HCT116 (cell line): ENCODE results near the gene WASF2. TPM values are rescaled to one million over a fixed set of nuclear protein-coding genes. Genes with fewer than 3 reads are reported as not detected.

Experiments used
- ATAC-seq: fragments of 200-7000 bp; cut with Tn5 transposase; 2 replicates; pipeline ENCODE4 v1.9.1; 2020; ENCODE audit warnings: mild to moderate bottlenecking, moderate library complexity
- BruUV-seq: library from RNA; stranded (reverse); fragments of 400-500 nt; replicated peaks from 2 replicates; lab custom pipeline; 2021; lab: Mats Ljungman, UMichigan
- CTCF ChIA-PET: fragments of 300-600 bp; sonication (Branson Sonifier 250); formaldehyde crosslinking; loops from one replicate; lab custom pipeline; 2021; ENCODE audit warnings: antibody characterized with exemption; lab: Charles Lee
- POLR2A ChIA-PET: fragments of 300-600, 350-600 bp; sonication (Branson Sonifier 250); formaldehyde crosslinking; loops from one replicate; lab custom pipeline; 2021; ENCODE audit warnings: antibody characterized with exemption; lab: Charles Lee
- RAD21 ChIA-PET, 2 experiments: fragments of 300-600 bp; sonication (Branson Sonifier 250); formaldehyde crosslinking; loops; one replicate each; lab custom pipeline; 2023; ENCODE audit warnings: low total read pairs in 2 of 2; ENCODE audit not compliant: uncharacterized antibody in 2 of 2, unreplicated experiment in 2 of 2, low non-redundant PET in 1 of 2; lab: Charles Lee
- DNase-seq: peaks from one replicate; pipeline ENCODE4 v3.0.0-alpha.2; 2010; ENCODE audit warnings: low read depth, low spot score
- H2AFZ ChIP-seq: fragments of 200-600 bp; shearing (Covaris generic), sonication (generic); 2 replicates; pipeline ENCODE4 v1.6.1; 2017; ENCODE audit warnings: low read depth, mixed run types, mixed read lengths, antibody characterized with exemption, low read length; ENCODE audit not compliant: poor library complexity, severe bottlenecking
- H3K27ac ChIP-seq: 2 replicates; pipeline ENCODE4 v1.5.1; 2012; ENCODE audit warnings: low read depth, low read length
- H3K27me3 ChIP-seq: fragments of 200-600 bp; sonication (generic); 2 replicates; pipeline ENCODE4 v1.6.1; 2016; ENCODE audit warnings: mixed run types, low read length, mixed read lengths; ENCODE audit not compliant: insufficient read depth
- H3K36me3 ChIP-seq, 2 experiments: fragments of 200-500 bp in 1 of 2; fragments of 200-600 bp in 1 of 2; sonication (Bioruptor generic) in 1 of 2; sonication (generic) in 1 of 2; 2 replicates each; pipeline versions ENCODE4 v1.5.1 to v1.6.1; 2014 to 2016; ENCODE audit warnings: low read length in 2 of 2, inconsistent platforms in 1 of 2, mixed read lengths in 1 of 2, mixed run types in 1 of 2; ENCODE audit not compliant: insufficient read depth in 2 of 2, control insufficient read depth in 1 of 2
- H3K4me1 ChIP-seq, 2 experiments: fragments of 200-600 bp in 1 of 2; sonication (generic) in 1 of 2; 2 replicates each; pipeline versions ENCODE4 v1.5.1 to v1.6.1; 2012 to 2017; ENCODE audit warnings: low read length in 2 of 2, inconsistent platforms in 1 of 2, mild to moderate bottlenecking in 1 of 2, mixed read lengths in 1 of 2, mixed run types in 1 of 2, moderate library complexity in 1 of 2; ENCODE audit not compliant: insufficient read depth in 2 of 2, control insufficient read depth in 1 of 2
- H3K4me2 ChIP-seq: fragments of 200-600 bp; sonication (generic); 2 replicates; pipeline ENCODE4 v1.6.1; 2017; ENCODE audit warnings: mixed run types, low read length, mixed read lengths
- H3K4me3 ChIP-seq, 2 experiments: fragments of 200-600 bp in 1 of 2; sonication (generic) in 1 of 2; replicated peaks in 1 of 2; 2 replicates each; pipeline ENCODE4 v1.5.1; 2011 to 2016; ENCODE audit warnings: low read length in 2 of 2, control low read depth in 1 of 2, low read depth in 1 of 2, mild to moderate bottlenecking in 1 of 2, mixed read lengths in 1 of 2, mixed run types in 1 of 2
- H3K79me2 ChIP-seq: fragments of 200-600 bp; sonication (generic); 2 replicates; pipeline ENCODE4 v1.6.1; 2017; ENCODE audit warnings: mild to moderate bottlenecking, mixed run types, low read length, moderate library complexity, mixed read lengths; ENCODE audit not compliant: insufficient read depth
- H3K9ac ChIP-seq: fragments of 200-600 bp; sonication (generic); 2 replicates; pipeline ENCODE4 v1.6.1; 2016; ENCODE audit warnings: low read length, mixed read lengths
- H3K9me2 ChIP-seq: fragments of 200-600 bp; sonication (generic), shearing (Covaris generic); 2 replicates; pipeline ENCODE4 v1.6.1; 2017; ENCODE audit warnings: mixed run types, mild to moderate bottlenecking, moderate library complexity; ENCODE audit not compliant: insufficient read depth
- H3K9me3 ChIP-seq, 2 experiments: fragments of 200-500 bp in 1 of 2; fragments of 200-600 bp in 1 of 2; sonication (Bioruptor generic) in 1 of 2; sonication (generic) in 1 of 2; 2 replicates each; pipeline ENCODE4 v1.6.1; 2014 to 2017; ENCODE audit warnings: low read length in 2 of 2, mixed read lengths in 2 of 2, inconsistent platforms in 1 of 2, low read depth in 1 of 2, mild to moderate bottlenecking in 1 of 2, mixed run types in 1 of 2, moderate library complexity in 1 of 2; ENCODE audit not compliant: control insufficient read depth in 1 of 2, insufficient read depth in 1 of 2
- H4K20me1 ChIP-seq: fragments of 200-600 bp; sonication (generic), shearing (Covaris generic); 2 replicates; pipeline ENCODE4 v1.6.1; 2017; ENCODE audit warnings: mixed run types, mild to moderate bottlenecking, moderate library complexity; ENCODE audit not compliant: insufficient read depth
- CBX3 ChIP-seq: IDR thresholded peaks from 2 replicates; pipeline ENCODE4 v1.6.1; 2012; ENCODE audit warnings: low read depth
- EGR1 ChIP-seq: IDR thresholded peaks from 2 replicates; pipeline ENCODE4 v1.6.1; 2012; ENCODE audit warnings: low read depth
- ELF1 ChIP-seq: IDR thresholded peaks from 2 replicates; pipeline ENCODE4 v1.6.1; 2012; ENCODE audit warnings: low read depth, borderline replicate concordance
- EZH2 ChIP-seq: fragments of 200-600 bp; sonication (generic); IDR thresholded peaks from 2 replicates; pipeline ENCODE4 v1.6.1; 2017; ENCODE audit warnings: antibody characterized with exemption, mixed run types
- EZH2phosphoT487 ChIP-seq: fragments of 200-600 bp; IDR thresholded peaks from 2 replicates; pipeline ENCODE4 v1.6.1; 2018; ENCODE audit warnings: antibody characterized with exemption, borderline replicate concordance
- FOSL1 ChIP-seq: IDR thresholded peaks from 2 replicates; pipeline ENCODE4 v1.6.1; 2012; ENCODE audit warnings: low read depth
- JUND ChIP-seq: IDR thresholded peaks from 2 replicates; pipeline ENCODE4 v1.6.1; 2012
- POLR2A ChIP-seq: IDR thresholded peaks from 2 replicates; pipeline ENCODE4 v1.7.0; 2011; ENCODE audit warnings: borderline replicate concordance; ENCODE audit not compliant: insufficient read depth, insufficient read length; ENCODE audit errors: extremely low read depth
- POLR2AphosphoS5 ChIP-seq: IDR thresholded peaks from 2 replicates; pipeline ENCODE4 v1.6.1; 2011; ENCODE audit warnings: mild to moderate bottlenecking, low read depth, low read length, moderate library complexity
- SP1 ChIP-seq: IDR thresholded peaks from 2 replicates; pipeline ENCODE4 v1.6.1; 2012; ENCODE audit warnings: low read depth
- SRF ChIP-seq: IDR thresholded peaks from 2 replicates; pipeline ENCODE4 v1.6.1; 2012; ENCODE audit warnings: low read depth
- TCF7L2 ChIP-seq: IDR thresholded peaks from 2 replicates; pipeline ENCODE4 v1.7.0; 2011; ENCODE audit warnings: borderline replicate concordance, inconsistent platforms; ENCODE audit not compliant: insufficient read depth, insufficient read length; ENCODE audit errors: extremely low read depth
- YY1 ChIP-seq: IDR thresholded peaks from 2 replicates; pipeline ENCODE4 v1.6.1; 2011; ENCODE audit warnings: low read length, low read depth, moderate library complexity, mild to moderate bottlenecking; ENCODE audit not compliant: insufficient replicate concordance; ENCODE audit errors: extremely low read depth
- ZFX ChIP-seq: fragments of 450-650 bp; IDR thresholded peaks from 2 replicates; pipeline ENCODE4 v1.6.1; 2017
- intact Hi-C: fragments of 100-400 bp; cut with micrococcal nuclease; formaldehyde crosslinking; loops from 2 replicates; pipeline ENCODE4 v1.10.0; 2022
- total RNA-seq: library from RNA; stranded (reverse); gene quantifications from one replicate; pipeline ENCODE4 v1.2.1, GENCODE V29; 2021; ENCODE audit not compliant: unreplicated experiment
- TF ChIP-seq, protein P1 (sequence below): IDR thresholded peaks from 2 replicates; pipeline ENCODE4 v1.6.1; 2012
- TF ChIP-seq, protein P2 (sequence below), 3 experiments: fragments of 200-600 bp in 1 of 3; sonication (generic) in 1 of 3; IDR thresholded peaks in 2 of 3; conservative IDR thresholded peaks in 1 of 3; 2 replicates each; pipeline ENCODE4 v1.5.1; 2012 to 2017; ENCODE audit warnings: low read depth in 2 of 3, low read length in 2 of 3, antibody characterized with exemption in 1 of 3, borderline replicate concordance in 1 of 3, control low read depth in 1 of 3, mild to moderate bottlenecking in 1 of 3, mixed read lengths in 1 of 3, mixed run types in 1 of 3, moderate library complexity in 1 of 3; ENCODE audit not compliant: insufficient read depth in 1 of 3
- TF ChIP-seq, protein P3 (sequence below): IDR thresholded peaks from 2 replicates; pipeline ENCODE4 v1.6.1; 2012

WASF2 gene
- total RNA-seq, 1 experiment from 2014 or later, result 111 TPM

DNA sequence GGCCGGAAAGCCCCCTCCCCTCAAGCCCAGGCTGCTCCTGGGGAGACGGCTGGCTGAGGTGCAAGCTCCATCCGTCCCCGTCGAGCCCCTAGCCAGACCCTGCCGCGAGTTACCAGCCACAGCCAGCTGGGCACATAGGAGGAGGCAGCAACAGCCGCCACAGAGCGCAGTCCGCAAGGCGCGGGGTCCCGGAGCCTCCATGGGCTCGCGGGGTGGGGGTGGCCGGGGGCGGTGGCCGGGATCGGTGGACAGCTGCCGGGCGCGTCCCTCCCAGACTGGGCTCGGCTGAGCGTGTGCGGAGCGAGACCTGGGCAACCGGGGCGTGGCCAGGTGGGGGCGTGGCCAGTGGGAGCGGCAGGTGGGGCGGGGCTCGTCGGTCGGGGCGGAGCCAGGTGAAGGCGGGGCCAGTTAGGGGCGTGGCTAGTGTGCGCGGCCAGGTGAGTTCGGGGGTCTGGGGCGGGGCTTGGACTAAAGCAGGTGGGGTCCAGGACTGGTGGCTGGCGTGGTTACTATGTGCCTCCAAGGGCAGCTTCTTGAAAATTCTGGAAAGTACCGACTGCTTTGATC is 106.8 kb downstream of the WASF2 start, which contains the start of gene CD164L2:
TSS of gene CD164L2 (minus strand) at position 295 of the 567 bp plus-strand sequence. CDS start at position 201, 94 bp downstream.
- BruUV-seq, result no TSS peak
- H4K20me1 ChIP-seq, result no peaks in the 10 kb centered on the region
- H3K27ac ChIP-seq, result peak within 1 kb of the TSS; percentile 56; the same call in 1 of the 2 replicates
- no peaks in the 10 kb centered on the region for H3K36me3 ChIP-seq
- H3K9ac ChIP-seq, result peak within 1 kb of the TSS; percentile 69
- ChIA-PET POLR2A (interaction anchor here (0.9 to 3.9 kb wide), 5 partner anchors 8 to 83 kb away, joined by 3 to 26 read pairs (median 6); partner anchors contain the start of gene MAP3K6), RAD21 (interaction anchor here in 1 of 2 experiments (1.1 kb wide), 1 partner anchor 8 kb away, joined by 4 read pairs; no protein-coding TSS in a partner anchor), CTCF (interaction anchor here (1.0 to 3.4 kb wide), 4 partner anchors 8 to 16 kb away, joined by 3 to 10 read pairs (median 5); partner anchors contain the start of gene MAP3K6)
- H3K4me1 ChIP-seq, result peaks cover 11 to 60% of the 10 kb centered on the region in 2 experiments
- ATAC-seq, result peak; percentile 95
- intact Hi-C loops, result no loop called here
- H2AFZ ChIP-seq, result no peak within 1 kb of the TSS
- no peaks in the 10 kb centered on the region for H3K9me3 ChIP-seq
- no peaks in the 10 kb centered on the region for H3K9me2 ChIP-seq
- H3K79me2 ChIP-seq, result no peaks in the 10 kb centered on the region
- peak within 1 kb of the TSS; percentile 60 to 67 for H3K4me3 ChIP-seq
- no peak for DNase-seq
- no peaks in the 10 kb centered on the region for H3K27me3 ChIP-seq
- no peak for TF ChIP-seq SP1
- TF ChIP-seq ZFX, result peak; percentile 30; the same call in 1 of the 2 replicates
- TF ChIP-seq POLR2AphosphoS5, result peak; percentile 80
- TF ChIP-seq CBX3, result no peak
- peak within 1 kb of the TSS; percentile 98 for H3K4me2 ChIP-seq

DNA sequence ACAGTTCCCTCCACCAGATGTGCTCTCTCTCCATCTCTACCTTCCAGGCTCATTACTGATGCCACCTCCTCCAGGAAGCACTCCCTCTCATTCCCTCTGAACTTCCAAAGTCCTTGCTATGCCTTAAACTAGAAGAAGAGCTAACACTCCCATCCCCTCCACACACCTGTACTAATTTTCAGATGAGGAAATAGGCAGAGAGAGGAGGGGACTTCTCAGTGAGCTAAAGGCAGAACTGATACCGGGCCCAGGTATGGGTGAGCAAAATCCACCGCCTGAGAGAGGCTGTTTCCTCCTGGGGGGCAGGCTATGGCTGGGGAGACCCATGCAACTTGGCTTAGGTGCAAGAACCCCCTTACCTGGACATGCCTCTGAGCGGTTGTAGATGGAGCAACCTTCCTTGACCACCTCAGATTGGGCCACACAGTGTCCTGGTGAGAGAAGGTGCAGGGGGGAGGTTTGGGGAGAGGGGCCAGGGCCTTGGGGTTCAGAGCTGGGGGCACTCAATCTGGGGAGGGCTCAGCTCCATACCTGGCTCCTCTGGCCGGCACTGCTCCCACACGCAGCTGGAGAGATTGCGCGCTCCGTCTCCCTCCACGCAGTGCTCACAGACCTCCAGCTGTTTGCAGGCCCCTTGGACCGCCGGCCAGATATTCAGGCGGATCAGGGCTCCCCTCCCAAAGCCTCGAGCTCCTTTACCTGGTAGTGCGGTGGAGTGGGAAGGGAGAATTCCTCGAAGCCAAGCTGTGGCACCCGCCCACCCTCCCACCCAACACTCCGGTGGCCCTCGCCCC is 107.8 kb downstream of the WASF2 start:
- Histone ChIP-seq H3K79me2 (no peaks in the 10 kb centered on the region), H3K4me3 (no peak overlapping the region; a peak in 2 of 4 replicates), H3K9me2 (no peaks in the 10 kb centered on the region), H3K27ac (no peak overlapping the region), H3K27me3 (no peaks in the 10 kb centered on the region), H3K4me1 (peaks cover 11 to 59% of the 10 kb centered on the region in 2 experiments), H3K9ac (no peak overlapping the region; the same call in 1 of the 2 replicates), H3K36me3 (no peaks in the 10 kb centered on the region), H3K9me3 (no peaks in the 10 kb centered on the region), H3K4me2 (peak overlapping the region; percentile 98; the same call in 1 of the 2 replicates), H2AFZ (no peak overlapping the region), H4K20me1 (no peaks in the 10 kb centered on the region)
- ChIA-PET RAD21 (no interaction called here), CTCF (interaction anchor here (0.9 to 3.4 kb wide), 6 partner anchors 9 to 17 kb away, joined by 3 to 10 read pairs (median 4); partner anchors contain the start of gene MAP3K6), POLR2A (interaction anchor here (0.9 to 3.9 kb wide), 4 partner anchors 9 to 82 kb away, joined by 3 to 26 read pairs (median 7); partner anchors contain the start of gene MAP3K6)
- DNase-seq, result no peak
- intact Hi-C loops, result no loop called here
- ATAC-seq, result no peak
- no TSS peak for BruUV-seq
- no peak for TF ChIP-seq YY1
- TF ChIP-seq, protein P1, sequence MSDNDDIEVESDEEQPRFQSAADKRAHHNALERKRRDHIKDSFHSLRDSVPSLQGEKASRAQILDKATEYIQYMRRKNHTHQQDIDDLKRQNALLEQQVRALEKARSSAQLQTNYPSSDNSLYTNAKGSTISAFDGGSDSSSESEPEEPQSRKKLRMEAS, result no peak
- TF ChIP-seq POLR2AphosphoS5, result no peak
- no peak for TF ChIP-seq SP1
- no peak for TF ChIP-seq ELF1
- no peak for TF ChIP-seq EZH2
- no peak for TF ChIP-seq SRF
- TF ChIP-seq, protein P2, sequence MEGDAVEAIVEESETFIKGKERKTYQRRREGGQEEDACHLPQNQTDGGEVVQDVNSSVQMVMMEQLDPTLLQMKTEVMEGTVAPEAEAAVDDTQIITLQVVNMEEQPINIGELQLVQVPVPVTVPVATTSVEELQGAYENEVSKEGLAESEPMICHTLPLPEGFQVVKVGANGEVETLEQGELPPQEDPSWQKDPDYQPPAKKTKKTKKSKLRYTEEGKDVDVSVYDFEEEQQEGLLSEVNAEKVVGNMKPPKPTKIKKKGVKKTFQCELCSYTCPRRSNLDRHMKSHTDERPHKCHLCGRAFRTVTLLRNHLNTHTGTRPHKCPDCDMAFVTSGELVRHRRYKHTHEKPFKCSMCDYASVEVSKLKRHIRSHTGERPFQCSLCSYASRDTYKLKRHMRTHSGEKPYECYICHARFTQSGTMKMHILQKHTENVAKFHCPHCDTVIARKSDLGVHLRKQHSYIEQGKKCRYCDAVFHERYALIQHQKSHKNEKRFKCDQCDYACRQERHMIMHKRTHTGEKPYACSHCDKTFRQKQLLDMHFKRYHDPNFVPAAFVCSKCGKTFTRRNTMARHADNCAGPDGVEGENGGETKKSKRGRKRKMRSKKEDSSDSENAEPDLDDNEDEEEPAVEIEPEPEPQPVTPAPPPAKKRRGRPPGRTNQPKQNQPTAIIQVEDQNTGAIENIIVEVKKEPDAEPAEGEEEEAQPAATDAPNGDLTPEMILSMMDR (IDR thresholded peaks at IDR 0.05 in 2 of 3, conservative IDR thresholded peaks at IDR 0.05 in 1 of 3; ENCODE audit: borderline replicate concordance in 1 of 3, insufficient read depth in 1 of 3, low read depth in 2 of 3, low read length in 2 of 3), result no peak
- TF ChIP-seq, protein P3, sequence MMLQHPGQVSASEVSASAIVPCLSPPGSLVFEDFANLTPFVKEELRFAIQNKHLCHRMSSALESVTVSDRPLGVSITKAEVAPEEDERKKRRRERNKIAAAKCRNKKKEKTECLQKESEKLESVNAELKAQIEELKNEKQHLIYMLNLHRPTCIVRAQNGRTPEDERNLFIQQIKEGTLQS, result no peak
- TF ChIP-seq JUND, result no peak
- no peak for TF ChIP-seq FOSL1
- TF ChIP-seq EGR1, result no peak
- no peak for TF ChIP-seq TCF7L2
- TF ChIP-seq POLR2A, result no peak
- TF ChIP-seq EZH2phosphoT487, result no peak
